Stomach (tissue), 4 donors: ENCODE measurements around the gene IGSF9B.

Source experiments
- CTCF ChIP-seq, 7 experiments: fragments of 450-650 bp in 4 of 7; fragments of 200-600 bp in 3 of 7; sonication (generic) in 3 of 7; IDR thresholded peaks; one replicate each; pipeline ENCODE4 v1.5.1; 2016 to 2019; ENCODE audit warnings: antibody characterized with exemption in 7 of 7, control low read depth in 2 of 7, mild to moderate bottlenecking in 1 of 7
- EP300 ChIP-seq: sonication (generic); formaldehyde crosslinking; IDR thresholded peaks from one replicate; pipeline ENCODE4 v1.6.1; 2017; ENCODE audit warnings: antibody characterized with exemption
- POLR2AphosphoS5 ChIP-seq, 3 donors: sonication (generic); formaldehyde crosslinking; IDR thresholded peaks; one replicate each; pipeline ENCODE4 v1.6.1; 2016; ENCODE audit warnings: antibody characterized with exemption in 3 of 3

GRCh38 chr11:133967599-133968238 is 11.0 kb upstream of the IGSF9B start:
- no peak for TF ChIP-seq EP300
- TF ChIP-seq POLR2AphosphoS5 (IDR thresholded peaks at IDR 0.05), result no peak
- TF ChIP-seq CTCF (IDR thresholded peaks at IDR 0.05), result no peak
